ENCODE measurements around the gene KCNB1. TPM values are rescaled to one million over a fixed set of nuclear protein-coding genes. Genes with fewer than 3 reads are reported as not detected.

The KCNB1 gene
- total RNA-seq, 1 experiment from 2014 or later, result 0.68 TPM

- no peak overlapping the region for H4K5ac ChIP-seq (ENCODE audit: insufficient read length, low read depth, low read length)
- no peaks in the 10 kb centered on the region for H3K23me2 ChIP-seq (ENCODE audit: insufficient read length, low read depth, low read length, poor library complexity, severe bottlenecking)
- H2BK5ac ChIP-seq (ENCODE audit: insufficient read length, low read length), result no peak overlapping the region
- Mint-ChIP-seq H3K27ac (no peak overlapping the region), H3K36me3 (ENCODE audit: insufficient read depth in 1 of 3, low read depth in 3 of 3) (no peaks in the 10 kb centered on the region), H3K9me3 (no peaks in the 10 kb centered on the region), H3K4me3 (no peak overlapping the region), H3K4me1 (no peaks in the 10 kb centered on the region), H3K27me3 (ENCODE audit: low read depth) (peaks cover 2% of the 10 kb centered on the region; the same call in 1 of the 2 replicates)
- no peak overlapping the region for H3K4ac ChIP-seq (ENCODE audit: low read depth, low read length)
- no peak for TF ChIP-seq CTCF (conservative IDR thresholded peaks at IDR 0.05)
- no peak overlapping the region for H2BK12ac ChIP-seq (ENCODE audit: insufficient read length, low read depth, low read length)
- H3K79me1 ChIP-seq (ENCODE audit: insufficient read depth, low read depth, low read length, poor library complexity, severe bottlenecking), result no peaks in the 10 kb centered on the region
- no peaks in the 10 kb centered on the region for H3K9me3 ChIP-seq (ENCODE audit: control insufficient read depth, low read depth, low read length)
- no peak overlapping the region for H2BK15ac ChIP-seq (ENCODE audit: low read depth, low read length)
- no peak overlapping the region for H2AK5ac ChIP-seq (ENCODE audit: insufficient read length, low read length)
- no peak overlapping the region for H2BK20ac ChIP-seq (ENCODE audit: low read depth, low read length, poor library complexity, severe bottlenecking)
- no peak overlapping the region for H3T11ph ChIP-seq (ENCODE audit: low read length)
- H3K14ac ChIP-seq (ENCODE audit: insufficient read depth, low read length), result no peak overlapping the region
- H3K56ac ChIP-seq (ENCODE audit: insufficient read length, low read depth, low read length), result no peak overlapping the region
- H3K4me1 ChIP-seq (ENCODE audit: insufficient read depth, low read length), result no peaks in the 10 kb centered on the region
- H3K27ac ChIP-seq (ENCODE audit: insufficient read length, low read depth, low read length), result no peak overlapping the region
- no peak overlapping the region for H3K4me2 ChIP-seq (ENCODE audit: insufficient read depth, insufficient read length, low read length)
- no peak overlapping the region for H4K91ac ChIP-seq (ENCODE audit: insufficient read length, low read depth, low read length)
- no peak overlapping the region for H2AFZ ChIP-seq (ENCODE audit: low read length)
- no peak overlapping the region for H2BK120ac ChIP-seq (ENCODE audit: low read depth, low read length, poor library complexity, severe bottlenecking)
- no peak overlapping the region for H3K18ac ChIP-seq (ENCODE audit: insufficient read length, low read depth, low read length)
- WGBS (ENCODE audit: extremely low coverage, insufficient read length, low lambda C conversion rate), result no CpG with 5 or more reads among the region's 5 CpGs
- H3K79me2 ChIP-seq (ENCODE audit: insufficient read depth, low read length), result no peaks in the 10 kb centered on the region
- H3K9ac ChIP-seq (ENCODE audit: extremely low read depth, insufficient read length, low read length), result no peak overlapping the region
- no peak overlapping the region for H3K23ac ChIP-seq (ENCODE audit: insufficient read length, low read depth, low read length)
- H4K8ac ChIP-seq (replicated peaks; ENCODE audit: insufficient read length, low read depth, low read length), result no peak overlapping the region
- H3K27me3 ChIP-seq (ENCODE audit: insufficient read depth, low read length), result no peaks in the 10 kb centered on the region
- DNase-seq, result no peak
- H4K20me1 ChIP-seq (ENCODE audit: control insufficient read depth, insufficient read depth, insufficient read length), result no peaks in the 10 kb centered on the region
Measured at GRCh38 chr20:49460916-49461315, 21.6 kb downstream of the KCNB1 start.

Data from H9 (cell line).